Breast epithelium (tissue), 3 donors: Measurements from ENCODE around the gene CERS3.

Source experiments
- CTCF ChIP-seq, 3 donors: fragments of 450-650 bp; IDR thresholded peaks; one replicate each; pipeline ENCODE4 v1.5.1; 2016 to 2017; ENCODE audit warnings: antibody characterized with exemption in 3 of 3, mild to moderate bottlenecking in 3 of 3, moderate library complexity in 3 of 3
- POLR2AphosphoS5 ChIP-seq, 3 donors: sonication (generic); formaldehyde crosslinking; IDR thresholded peaks; one replicate each; pipeline ENCODE4 v1.6.1; 2017; ENCODE audit warnings: antibody characterized with exemption in 3 of 3

DNA sequence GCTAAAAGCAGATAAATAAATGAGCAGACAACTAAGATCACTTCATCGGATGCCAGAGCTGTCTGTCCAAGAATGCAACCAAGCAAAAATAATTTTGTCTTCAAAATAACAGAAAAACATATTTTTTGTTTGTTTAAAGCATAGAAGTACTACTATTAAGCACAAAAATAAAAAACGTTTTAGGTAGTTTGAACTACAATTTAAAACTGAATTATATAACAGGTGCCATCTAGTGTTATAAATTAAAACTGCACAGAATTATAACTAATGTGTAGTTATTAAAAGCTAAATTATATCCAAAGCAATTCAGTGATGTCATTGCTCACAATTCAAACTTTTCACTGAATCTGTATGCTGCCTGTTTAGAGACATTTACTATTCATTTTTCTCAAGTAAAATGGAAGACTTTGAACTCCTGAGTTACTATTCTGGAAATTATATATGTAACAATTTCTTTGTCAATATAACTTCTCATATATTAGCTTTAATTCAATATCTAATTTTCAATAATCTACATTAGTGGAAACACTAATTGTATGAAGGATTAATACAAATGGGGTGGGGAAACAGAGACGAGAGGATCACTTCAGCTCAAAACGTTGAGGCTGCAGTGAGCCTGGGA lies 43.7 kb upstream of the CERS3 start:
- TF ChIP-seq CTCF (IDR thresholded peaks at IDR 0.05) (peak; percentile 16 to 59 (median 59)), POLR2AphosphoS5 (IDR thresholded peaks at IDR 0.05) (no peak)
